Measurements from ENCODE around the gene LEFTY1. TPM values are rescaled to one million over a fixed set of nuclear protein-coding genes. Genes with fewer than 3 reads are reported as not detected.
"Not testable (repeated sequence)": the region's sequence is repeated elsewhere in the genome, so short reads cannot be mapped to it uniquely, and the experiment has no call there.

Gene LEFTY1, protein sequence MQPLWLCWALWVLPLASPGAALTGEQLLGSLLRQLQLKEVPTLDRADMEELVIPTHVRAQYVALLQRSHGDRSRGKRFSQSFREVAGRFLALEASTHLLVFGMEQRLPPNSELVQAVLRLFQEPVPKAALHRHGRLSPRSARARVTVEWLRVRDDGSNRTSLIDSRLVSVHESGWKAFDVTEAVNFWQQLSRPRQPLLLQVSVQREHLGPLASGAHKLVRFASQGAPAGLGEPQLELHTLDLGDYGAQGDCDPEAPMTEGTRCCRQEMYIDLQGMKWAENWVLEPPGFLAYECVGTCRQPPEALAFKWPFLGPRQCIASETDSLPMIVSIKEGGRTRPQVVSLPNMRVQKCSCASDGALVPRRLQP
- total RNA-seq (under 1 TPM; 0.24 to 0.54 (median 0.49) TPM), polyA plus RNA-seq (0.11 TPM)
- long read RNA-seq, donor 1 = 0 reads
- long read RNA-seq, donor 2 = 0 reads
- long read RNA-seq, donor 3, partial matches to known transcripts = 0 of 1 reads
- long read RNA-seq, donor 3, other reads (novel, unspliced or antisense) = 0 of 1 reads
- long read RNA-seq, donor 4 = 0 reads

DNA sequence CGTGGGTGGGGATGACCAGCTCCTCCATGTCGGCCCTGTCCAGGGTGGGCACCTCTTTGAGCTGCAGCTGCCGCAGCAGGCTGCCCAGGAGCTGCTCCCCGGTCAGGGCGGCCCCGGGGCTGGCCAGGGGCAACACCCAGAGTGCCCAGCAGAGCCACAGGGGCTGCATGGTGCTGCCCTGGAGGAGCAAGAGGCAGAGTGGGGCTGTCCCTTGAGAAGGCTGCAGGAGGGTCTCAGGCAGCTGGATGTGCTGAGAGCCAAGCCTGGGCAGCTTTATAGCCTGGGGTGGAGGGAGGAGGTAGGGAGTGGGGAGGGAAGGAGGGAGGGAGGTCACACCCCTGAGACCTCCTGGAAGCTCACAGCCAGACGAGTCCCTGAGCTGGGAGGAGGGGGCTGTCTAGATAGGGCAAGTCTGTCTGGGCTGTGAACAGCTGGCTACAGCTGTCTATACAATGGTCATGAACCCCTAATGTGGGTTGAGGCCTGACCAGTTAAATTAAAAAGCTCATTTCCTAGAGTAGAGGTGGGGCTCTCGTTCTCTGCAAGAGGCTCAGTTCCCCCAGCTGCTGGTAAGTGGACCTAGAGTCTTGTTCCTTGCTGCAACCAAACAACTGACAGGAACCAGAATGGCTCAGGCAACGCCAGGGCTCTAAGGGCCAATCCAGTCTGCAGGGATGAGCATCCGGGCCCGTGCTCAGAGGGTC is at the start of gene LEFTY1:
TSS of gene LEFTY1 (minus strand) at position 249 of the 704 bp plus-strand sequence. CDS start at position 169, 80 bp downstream.
- peak in 1 of 3 donors; percentile 22 for DNase-seq
- ATAC-seq = peak; percentile 18 to 47
- H3K27ac ChIP-seq (ENCODE audit: low read length) = no peak within 1 kb of the TSS
- no peaks in the 10 kb centered on the region for H3K9me3 ChIP-seq (ENCODE audit: control insufficient read depth, low read length)
- intact Hi-C loops (cut with DNase I) = no loop called here
- H3K4me1 ChIP-seq (ENCODE audit: control insufficient read depth, insufficient read depth, low read length) = no peaks in the 10 kb centered on the region
- no peaks in the 10 kb centered on the region for H3K27me3 ChIP-seq (ENCODE audit: control insufficient read depth, insufficient read depth)
- no peak within 1 kb of the TSS for H3K4me3 ChIP-seq (ENCODE audit: low read length)
- WGBS = 63% methylated on average over 11 of the region's 11 CpGs

DNA sequence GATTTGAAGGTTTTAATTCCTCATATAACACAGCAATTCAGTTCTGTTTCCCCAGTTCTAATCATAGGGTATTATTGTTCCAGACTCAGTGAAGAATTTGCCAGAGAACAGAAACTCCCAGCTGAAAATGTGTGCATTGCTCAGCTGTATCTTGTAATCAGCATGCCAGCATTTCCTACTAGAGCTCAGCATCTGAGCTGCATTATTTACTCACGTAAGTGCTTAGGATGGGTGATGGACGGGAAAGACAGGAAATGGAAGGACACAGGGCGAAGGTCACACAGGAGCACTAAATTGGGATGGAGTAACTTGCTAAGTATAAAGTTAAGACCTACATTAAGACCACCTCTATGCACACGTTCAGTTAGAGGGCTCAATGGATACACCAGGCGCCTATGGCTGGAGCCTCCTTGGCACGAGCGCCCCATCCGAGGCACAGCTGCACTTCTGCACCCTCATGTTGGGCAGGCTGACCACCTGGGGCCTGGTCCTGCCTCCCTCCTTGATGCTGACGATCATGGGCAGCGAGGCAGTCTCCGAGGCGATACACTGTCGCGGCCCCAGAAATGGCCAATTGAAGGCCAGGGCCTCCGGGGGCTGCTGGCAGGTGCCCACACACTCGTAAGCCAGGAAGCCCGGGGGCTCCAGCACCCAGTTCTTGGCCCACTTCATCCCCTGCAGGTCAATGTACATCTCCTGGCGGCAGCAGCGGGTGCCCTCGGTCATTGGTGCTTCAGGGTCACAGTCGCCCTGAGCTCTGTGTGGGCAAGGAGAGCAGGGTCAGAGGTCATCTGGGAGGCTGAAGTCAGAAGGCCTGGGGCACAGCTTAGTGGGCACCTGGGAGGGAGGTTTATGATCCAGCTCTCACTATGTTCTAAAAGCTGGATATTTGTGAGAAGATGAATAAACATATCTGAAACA is 48.4 kb upstream of the LEFTY1 start:
- ATAC-seq = no peak
- no peaks in the 10 kb centered on the region for H3K27me3 ChIP-seq (ENCODE audit: control insufficient read depth, insufficient read depth)
- DNase-seq = no peak
- H3K27ac ChIP-seq (ENCODE audit: low read length) = no peak overlapping the region
- intact Hi-C loops (cut with DNase I) = no loop called here
- WGBS = 92% methylated on average over 21 of the region's 21 CpGs
- no peaks in the 10 kb centered on the region for H3K9me3 ChIP-seq (ENCODE audit: control insufficient read depth, low read length)
- H3K4me1 ChIP-seq (ENCODE audit: control insufficient read depth, insufficient read depth, low read length) = peaks cover 2% of the 10 kb centered on the region
- H3K4me3 ChIP-seq (ENCODE audit: low read length) = no peak overlapping the region

DNA sequence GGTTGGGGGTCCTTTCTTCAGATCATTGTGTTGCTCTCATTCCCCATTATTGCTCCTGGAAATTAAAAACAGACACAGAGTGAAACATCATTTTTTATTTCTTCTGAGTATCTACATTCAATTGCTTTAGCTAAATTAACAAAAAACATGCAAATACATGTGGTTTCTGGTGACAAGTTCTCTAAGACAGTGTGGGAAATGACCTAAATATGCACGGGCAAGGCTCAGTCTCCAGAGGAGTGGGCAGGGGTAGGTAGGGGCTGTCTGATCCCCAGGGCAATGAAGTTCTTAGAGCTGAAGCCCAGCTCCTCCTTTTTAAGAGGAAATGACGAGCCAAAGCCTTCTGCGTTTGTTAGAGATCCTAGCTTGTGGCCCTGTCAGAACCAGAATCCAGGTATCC is 47.6 kb upstream of the LEFTY1 start:
- Histone ChIP-seq H3K27me3 (ENCODE audit: control insufficient read depth, insufficient read depth) (no peaks in the 10 kb centered on the region), H3K9me3 (ENCODE audit: control insufficient read depth, low read length) (no peaks in the 10 kb centered on the region), H3K27ac (ENCODE audit: low read length) (no peak overlapping the region), H3K4me3 (ENCODE audit: low read length) (no peak overlapping the region), H3K4me1 (ENCODE audit: control insufficient read depth, insufficient read depth, low read length) (peaks cover under 1% of the 10 kb centered on the region)
- 60% methylated on average over 3 of the region's 3 CpGs for WGBS
- ATAC-seq (no peak), DNase-seq (no peak)
- intact Hi-C loops (cut with DNase I) = no loop called here

DNA sequence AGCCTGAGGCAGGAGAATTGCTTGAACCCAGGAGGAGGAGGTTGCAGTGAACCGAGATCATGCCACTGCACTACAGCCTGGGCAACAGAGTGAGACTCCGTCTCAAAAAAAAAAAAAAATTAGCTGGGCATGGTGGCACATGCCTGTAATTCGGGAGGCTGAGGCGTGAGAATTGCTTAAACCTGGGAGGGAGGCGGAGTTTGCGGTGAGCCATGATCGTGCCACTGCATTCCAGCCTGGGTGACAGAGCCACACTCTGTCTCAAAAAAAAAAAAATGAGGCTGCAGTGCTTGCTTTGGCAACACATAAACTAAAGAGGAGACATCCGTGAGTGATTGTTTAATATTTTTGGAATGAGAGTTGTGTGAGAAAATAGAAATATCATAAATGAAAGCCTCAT is 47.1 kb upstream of the LEFTY1 start:
- H3K27ac ChIP-seq (ENCODE audit: low read length); H3K27me3 ChIP-seq (ENCODE audit: control insufficient read depth, insufficient read depth); H3K9me3 ChIP-seq (ENCODE audit: control insufficient read depth, low read length); H3K4me1 ChIP-seq (ENCODE audit: control insufficient read depth, insufficient read depth, low read length); ATAC-seq; H3K4me3 ChIP-seq (ENCODE audit: low read length); intact Hi-C loops (cut with DNase I); DNase-seq: not testable (repeated sequence)
- WGBS = 82% methylated on average over 8 of the region's 8 CpGs

DNA sequence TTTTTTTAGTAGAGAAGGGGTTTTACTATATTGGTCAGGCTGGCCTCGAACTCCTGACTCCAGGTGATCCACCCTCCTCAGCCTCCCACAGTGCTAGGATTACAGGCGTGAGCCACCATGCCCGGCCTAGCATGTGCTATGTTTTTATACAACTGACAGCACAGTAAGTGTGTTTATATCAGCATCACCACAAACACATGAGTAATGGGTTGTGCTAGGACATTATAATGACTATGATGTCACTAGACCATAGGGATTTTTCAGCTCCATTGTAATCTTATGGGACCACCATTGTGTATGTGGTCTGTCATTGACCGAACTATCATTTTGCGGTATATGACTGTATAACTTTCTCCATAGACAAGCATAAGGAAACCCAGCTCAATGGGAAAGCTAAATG is 45.8 kb upstream of the LEFTY1 start:
- Histone ChIP-seq H3K4me3 (ENCODE audit: low read length) (no peak overlapping the region), H3K27ac (ENCODE audit: low read length) (no peak overlapping the region), H3K27me3 (ENCODE audit: control insufficient read depth, insufficient read depth) (no peaks in the 10 kb centered on the region), H3K9me3 (ENCODE audit: control insufficient read depth, low read length) (no peaks in the 10 kb centered on the region), H3K4me1 (ENCODE audit: control insufficient read depth, insufficient read depth, low read length) (no peaks in the 10 kb centered on the region)
- WGBS = 99% methylated on average over 5 of the region's 5 CpGs
- ATAC-seq = no peak
- intact Hi-C loops (cut with DNase I) = no loop called here
- DNase-seq = no peak

DNA sequence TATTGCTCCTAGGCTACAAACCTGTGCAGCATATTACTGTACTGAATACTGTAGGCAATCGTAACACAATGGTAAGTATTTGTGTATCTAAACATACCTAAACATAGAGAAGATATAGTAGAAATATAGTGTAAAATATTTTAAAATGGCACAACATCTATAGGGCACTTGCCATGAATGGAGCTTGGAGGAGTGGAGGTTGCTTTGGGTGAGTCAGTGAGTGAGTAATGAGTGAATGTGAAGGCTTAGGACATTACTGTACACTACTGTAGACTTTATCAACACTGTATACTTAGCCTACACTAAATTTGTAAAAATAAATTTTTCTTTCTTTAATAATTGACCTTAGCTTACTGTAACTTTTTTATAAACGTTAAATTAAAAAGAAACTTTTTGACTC is 44.1 kb upstream of the LEFTY1 start:
- intact Hi-C loops (cut with DNase I) = no loop called here
- Histone ChIP-seq H3K27me3 (ENCODE audit: control insufficient read depth, insufficient read depth) (no peaks in the 10 kb centered on the region), H3K4me3 (ENCODE audit: low read length) (no peak overlapping the region), H3K4me1 (ENCODE audit: control insufficient read depth, insufficient read depth, low read length) (no peaks in the 10 kb centered on the region), H3K9me3 (ENCODE audit: control insufficient read depth, low read length) (no peaks in the 10 kb centered on the region), H3K27ac (ENCODE audit: low read length) (no peak overlapping the region)
- ATAC-seq (no peak), DNase-seq (no peak)
- 87% methylated on average over 2 of the region's 2 CpGs for WGBS

DNA sequence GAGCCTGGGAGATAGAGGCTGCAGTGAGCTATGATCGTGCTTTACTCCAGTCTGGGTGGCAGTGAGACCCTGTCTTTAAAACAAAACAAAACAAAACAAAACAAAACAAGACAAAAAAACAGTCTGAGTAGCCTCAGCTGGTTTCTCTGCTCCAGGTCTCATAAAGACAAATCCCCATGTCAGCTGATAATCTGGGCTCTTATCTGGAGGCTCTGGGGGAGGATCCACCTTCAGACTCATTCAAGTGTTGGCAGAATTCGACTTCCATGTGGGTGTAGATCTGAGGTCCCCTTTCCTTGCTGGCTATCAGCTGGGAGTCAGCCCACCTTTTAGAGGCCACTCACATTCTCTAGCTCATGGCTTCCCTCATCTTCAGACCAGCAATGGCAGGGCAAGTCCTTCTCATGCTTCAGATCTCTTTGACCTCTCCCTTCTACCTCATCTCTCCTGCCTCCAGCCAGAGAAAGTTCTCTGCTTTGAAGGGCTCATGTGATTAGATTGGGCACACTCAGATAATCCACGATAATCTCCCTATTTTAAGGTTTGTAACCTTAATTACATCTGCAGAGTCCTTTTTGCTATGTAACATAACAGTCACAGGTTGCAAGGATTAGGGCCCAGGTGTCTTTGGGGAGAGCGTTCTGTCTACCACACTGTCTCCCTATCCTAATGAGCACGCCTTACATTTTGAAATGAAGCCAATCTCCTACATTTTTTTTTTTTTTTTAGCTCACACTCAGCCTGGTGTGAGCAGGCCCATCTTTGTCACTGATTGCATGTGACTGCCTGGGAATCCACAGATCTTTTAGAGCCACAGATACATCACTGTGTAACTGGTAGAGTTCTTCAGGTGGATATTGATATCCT is 42.6 kb upstream of the LEFTY1 start:
- Histone ChIP-seq H3K4me1 (ENCODE audit: control insufficient read depth, insufficient read depth, low read length) (no peaks in the 10 kb centered on the region), H3K27me3 (ENCODE audit: control insufficient read depth, insufficient read depth) (no peaks in the 10 kb centered on the region), H3K4me3 (ENCODE audit: low read length) (no peak overlapping the region), H3K27ac (ENCODE audit: low read length) (no peak overlapping the region), H3K9me3 (ENCODE audit: control insufficient read depth, low read length) (no peaks in the 10 kb centered on the region)
- DNase-seq (no peak), ATAC-seq (no peak)
- 70% methylated on average over 5 of the region's 5 CpGs for WGBS
- intact Hi-C loops (cut with DNase I) = no loop called here

DNA sequence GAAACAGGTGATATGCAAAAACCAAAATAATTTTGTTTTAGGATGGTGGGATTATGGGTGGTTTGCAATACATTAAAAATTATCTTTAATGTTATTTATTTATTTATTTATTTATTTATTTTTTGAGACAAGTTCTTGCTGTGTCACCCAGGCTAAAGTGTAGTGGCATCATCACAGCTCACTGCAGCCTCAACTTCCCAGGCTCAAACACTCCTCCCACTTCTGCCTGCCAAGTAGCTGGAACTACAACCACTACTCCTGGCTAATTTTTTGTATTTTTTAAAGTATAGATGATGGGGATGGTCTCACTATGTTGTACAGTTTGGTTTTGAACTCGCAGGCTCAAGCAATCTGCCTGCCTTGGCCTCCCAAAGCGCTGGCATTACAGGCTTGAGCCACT is 41.6 kb upstream of the LEFTY1 start:
- no peaks in the 10 kb centered on the region for H3K4me1 ChIP-seq (ENCODE audit: control insufficient read depth, insufficient read depth, low read length)
- H3K27ac ChIP-seq (ENCODE audit: low read length) = no peak overlapping the region
- intact Hi-C loops (cut with DNase I) = no loop called here
- no peaks in the 10 kb centered on the region for H3K27me3 ChIP-seq (ENCODE audit: control insufficient read depth, insufficient read depth)
- H3K9me3 ChIP-seq (ENCODE audit: control insufficient read depth, low read length) = no peaks in the 10 kb centered on the region
- no peak for ATAC-seq
- H3K4me3 ChIP-seq (ENCODE audit: low read length) = no peak overlapping the region
- no peak for DNase-seq
- 95% methylated on average over 2 of the region's 2 CpGs for WGBS

DNA sequence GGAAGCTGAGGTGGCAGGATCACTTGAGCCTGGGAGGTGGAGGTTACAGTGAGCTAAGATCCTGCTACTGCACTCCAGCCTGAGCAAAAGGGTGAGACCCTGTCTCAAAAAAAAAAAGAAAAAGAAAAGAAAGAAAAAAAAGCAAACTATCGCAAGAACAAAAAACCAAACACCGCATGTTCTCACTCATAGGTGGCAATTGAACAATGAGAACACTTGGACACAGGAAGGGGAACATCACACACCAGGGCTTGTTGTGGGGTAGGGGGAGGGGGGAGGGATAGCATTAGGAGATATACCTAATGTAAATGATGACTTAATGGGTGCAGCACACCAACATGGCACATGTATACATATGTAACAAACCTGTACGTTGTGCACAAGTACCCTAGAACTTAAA is 40.5 kb upstream of the LEFTY1 start:
- H3K27me3 ChIP-seq (ENCODE audit: control insufficient read depth, insufficient read depth); H3K4me1 ChIP-seq (ENCODE audit: control insufficient read depth, insufficient read depth, low read length); H3K4me3 ChIP-seq (ENCODE audit: low read length); H3K27ac ChIP-seq (ENCODE audit: low read length); H3K9me3 ChIP-seq (ENCODE audit: control insufficient read depth, low read length); ATAC-seq; intact Hi-C loops (cut with DNase I); DNase-seq: not testable (repeated sequence)
- 95% methylated on average over 3 of the region's 3 CpGs for WGBS
